Calu3 (cell line): Measurements from ENCODE around the gene PRKAG2. TPM values are rescaled to one million over a fixed set of nuclear protein-coding genes. Genes with fewer than 3 reads are reported as not detected.

Experiments
- BruUV-seq: library from RNA; stranded (reverse); fragments of 400-500 nt; replicated peaks from 2 replicates; lab custom pipeline; 2021; lab: Mats Ljungman, UMichigan
- CTCF ChIA-PET: fragments of 300-600 bp; sonication (Branson Sonifier 250); formaldehyde crosslinking; loops from one replicate; lab custom pipeline; 2022; ENCODE audit warnings: antibody characterized with exemption; lab: Charles Lee
- DNase-seq: peaks from one replicate; pipeline ENCODE4 v3.0.0; 2022
- H3K27ac Mint-ChIP-seq: one replicate; pipeline ENCODE4 v1.8.0; 2022; ENCODE audit warnings: mixed read lengths; ENCODE audit not compliant: unreplicated experiment
- H3K27me3 Mint-ChIP-seq: one replicate; pipeline ENCODE4 v1.8.0; 2022; ENCODE audit warnings: mixed read lengths; ENCODE audit not compliant: unreplicated experiment
- H3K36me3 Mint-ChIP-seq: one replicate; pipeline ENCODE4 v1.8.0; 2022; ENCODE audit warnings: mild to moderate bottlenecking, moderate library complexity, mixed read lengths; ENCODE audit not compliant: insufficient read depth, unreplicated experiment
- H3K4me1 Mint-ChIP-seq: one replicate; pipeline ENCODE4 v1.8.0; 2022; ENCODE audit warnings: mild to moderate bottlenecking, low read depth, mixed read lengths; ENCODE audit not compliant: unreplicated experiment
- H3K4me3 Mint-ChIP-seq: one replicate; pipeline ENCODE4 v1.8.0; 2022; ENCODE audit warnings: mild to moderate bottlenecking, low read depth, moderate library complexity, mixed read lengths; ENCODE audit not compliant: unreplicated experiment
- H3K9me3 Mint-ChIP-seq: one replicate; pipeline ENCODE4 v1.8.0; 2022; ENCODE audit warnings: low read depth, mixed read lengths; ENCODE audit not compliant: unreplicated experiment
- intact Hi-C: fragments of 100-400 bp; cut with micrococcal nuclease; formaldehyde crosslinking; loops from one replicate; pipeline ENCODE4 v1.10.0; 2022; ENCODE audit not compliant: unreplicated experiment
- total RNA-seq: library from RNA; stranded (reverse); gene quantifications from 2 replicates; pipeline ENCODE4 v1.2.3, GENCODE V29; 2022
- TF ChIP-seq, protein P1 (sequence below): fragments of 200-600 bp; IDR thresholded peaks from one replicate; pipeline ENCODE4 v1.8.0; 2022; ENCODE audit warnings: antibody characterized with exemption; ENCODE audit not compliant: unreplicated experiment

The PRKAG2 gene
- total RNA-seq, 1 experiment from 2014 or later = 22.4 TPM

- BruUV-seq = no TSS peak
- H3K27me3 Mint-ChIP-seq = peaks cover 78% of the 10 kb centered on the region
- H3K4me3 Mint-ChIP-seq = no peak overlapping the region
- intact Hi-C loops = no loop called here
- TF ChIP-seq, protein P1, sequence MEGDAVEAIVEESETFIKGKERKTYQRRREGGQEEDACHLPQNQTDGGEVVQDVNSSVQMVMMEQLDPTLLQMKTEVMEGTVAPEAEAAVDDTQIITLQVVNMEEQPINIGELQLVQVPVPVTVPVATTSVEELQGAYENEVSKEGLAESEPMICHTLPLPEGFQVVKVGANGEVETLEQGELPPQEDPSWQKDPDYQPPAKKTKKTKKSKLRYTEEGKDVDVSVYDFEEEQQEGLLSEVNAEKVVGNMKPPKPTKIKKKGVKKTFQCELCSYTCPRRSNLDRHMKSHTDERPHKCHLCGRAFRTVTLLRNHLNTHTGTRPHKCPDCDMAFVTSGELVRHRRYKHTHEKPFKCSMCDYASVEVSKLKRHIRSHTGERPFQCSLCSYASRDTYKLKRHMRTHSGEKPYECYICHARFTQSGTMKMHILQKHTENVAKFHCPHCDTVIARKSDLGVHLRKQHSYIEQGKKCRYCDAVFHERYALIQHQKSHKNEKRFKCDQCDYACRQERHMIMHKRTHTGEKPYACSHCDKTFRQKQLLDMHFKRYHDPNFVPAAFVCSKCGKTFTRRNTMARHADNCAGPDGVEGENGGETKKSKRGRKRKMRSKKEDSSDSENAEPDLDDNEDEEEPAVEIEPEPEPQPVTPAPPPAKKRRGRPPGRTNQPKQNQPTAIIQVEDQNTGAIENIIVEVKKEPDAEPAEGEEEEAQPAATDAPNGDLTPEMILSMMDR = no peak
- H3K4me1 Mint-ChIP-seq = peaks cover 19% of the 10 kb centered on the region
- H3K27ac Mint-ChIP-seq = no peak overlapping the region
- no peaks in the 10 kb centered on the region for H3K36me3 Mint-ChIP-seq
- H3K9me3 Mint-ChIP-seq = no peaks in the 10 kb centered on the region
- CTCF ChIA-PET = no interaction called here
- DNase-seq = peak; percentile 62
Observed at GRCh38 chr7:151808400-151809145, 68.3 kb downstream of the PRKAG2 start.

DNA sequence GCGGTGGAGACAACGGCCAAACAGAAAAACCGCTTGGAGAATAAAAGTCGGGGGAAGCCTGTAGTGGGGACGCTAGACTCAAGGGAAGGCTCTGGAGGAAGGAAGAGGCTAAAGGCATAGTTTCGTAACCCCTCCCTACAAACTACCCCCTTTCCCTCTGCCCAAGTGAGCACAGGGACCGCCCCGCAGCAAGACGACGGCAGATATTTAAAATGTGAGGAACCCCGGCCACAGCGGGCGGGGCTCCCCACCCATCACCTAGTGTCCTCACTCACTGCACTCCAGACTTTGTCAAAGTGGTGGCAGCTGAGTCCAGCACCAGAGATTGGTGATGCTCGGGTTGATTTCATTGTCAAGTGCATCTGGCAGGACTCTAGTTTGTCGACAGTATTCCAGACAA, 69.1 kb downstream of the PRKAG2 start:
- Mint-ChIP-seq H3K27ac (no peak overlapping the region), H3K4me1 (peaks cover 19% of the 10 kb centered on the region), H3K9me3 (no peaks in the 10 kb centered on the region), H3K36me3 (no peaks in the 10 kb centered on the region), H3K27me3 (peaks cover 71% of the 10 kb centered on the region), H3K4me3 (no peak overlapping the region)
- no peak for DNase-seq
- BruUV-seq = no TSS peak
- TF ChIP-seq, protein P1 = no peak
- CTCF ChIA-PET = no interaction called here
- intact Hi-C loops = no loop called here

DNA sequence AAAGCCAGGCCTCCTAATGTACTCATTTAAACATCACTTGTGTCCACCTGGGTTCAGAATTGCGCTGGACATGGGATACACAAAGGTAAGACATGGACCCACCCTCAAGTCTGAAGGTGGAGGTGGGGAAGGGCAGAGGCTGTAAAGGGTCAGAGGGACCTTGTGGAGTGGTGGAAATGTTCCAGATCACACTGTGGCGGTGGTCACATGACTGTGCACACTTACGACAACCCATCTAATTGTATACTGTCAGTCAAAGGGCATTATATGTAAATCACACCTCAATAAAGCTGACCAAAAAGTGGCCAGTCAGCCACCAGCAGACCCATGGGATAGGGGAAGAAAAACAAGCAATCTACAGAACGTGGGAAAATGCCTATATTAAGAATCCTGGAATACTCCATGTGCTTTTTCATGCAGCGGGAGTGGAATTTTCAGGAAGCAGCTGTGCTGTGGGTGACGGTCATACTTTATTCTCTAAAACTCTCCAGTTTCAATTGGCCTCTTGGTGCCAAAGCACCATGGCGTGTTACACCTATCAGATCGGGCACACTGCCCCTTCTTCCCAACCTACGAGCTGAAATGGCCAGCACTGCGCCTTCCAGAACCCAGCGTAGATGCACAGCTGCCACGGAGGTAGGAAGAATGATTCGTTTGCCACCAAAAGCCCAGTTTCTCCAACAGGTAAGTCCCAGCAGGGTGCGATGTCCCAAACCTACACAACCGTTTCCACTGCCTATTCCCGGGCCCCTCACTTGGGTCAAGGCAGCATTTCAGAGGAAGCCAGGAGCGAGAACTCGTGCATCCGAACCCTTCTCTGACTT, 69.8 kb downstream of the PRKAG2 start:
- peaks cover 19% of the 10 kb centered on the region for H3K4me1 Mint-ChIP-seq
- CTCF ChIA-PET = no interaction called here
- H3K27ac Mint-ChIP-seq = no peak overlapping the region
- H3K36me3 Mint-ChIP-seq = no peaks in the 10 kb centered on the region
- DNase-seq = no peak
- intact Hi-C loops = no loop called here
- no peak overlapping the region for H3K4me3 Mint-ChIP-seq
- H3K9me3 Mint-ChIP-seq = no peaks in the 10 kb centered on the region
- TF ChIP-seq, protein P1 = no peak
- H3K27me3 Mint-ChIP-seq = peaks cover 65% of the 10 kb centered on the region
- BruUV-seq = no TSS peak

- Mint-ChIP-seq H3K4me1 (peaks cover 19% of the 10 kb centered on the region), H3K9me3 (no peaks in the 10 kb centered on the region), H3K4me3 (no peak overlapping the region), H3K27me3 (peaks cover 65% of the 10 kb centered on the region), H3K36me3 (no peaks in the 10 kb centered on the region), H3K27ac (no peak overlapping the region)
- CTCF ChIA-PET = no interaction called here
- TF ChIP-seq, protein P1 = no peak
- DNase-seq = no peak
- no TSS peak for BruUV-seq
- intact Hi-C loops = no loop called here
Observed at GRCh38 chr7:151806204-151806603, 70.7 kb downstream of the PRKAG2 start.
